GM12865 (cell line): ENCODE measurements around the gene CYP2C19.

Source experiments
- DNase-seq: peaks from one replicate; pipeline ENCODE4 v3.0.0; 2010; ENCODE audit warnings: low read depth
- H3K4me3 ChIP-seq: 2 replicates; pipeline ENCODE4 v1.5.1; 2011; ENCODE audit warnings: mild to moderate bottlenecking, low read depth, low read length, control low read depth
- CTCF ChIP-seq: IDR thresholded peaks from 2 replicates; pipeline ENCODE4 v1.5.1; 2011; ENCODE audit warnings: low read length, control low read depth, low read depth, inconsistent platforms; ENCODE audit not compliant: insufficient read depth; ENCODE audit errors: missing control alignments

CYP2C19 gene

DNA sequence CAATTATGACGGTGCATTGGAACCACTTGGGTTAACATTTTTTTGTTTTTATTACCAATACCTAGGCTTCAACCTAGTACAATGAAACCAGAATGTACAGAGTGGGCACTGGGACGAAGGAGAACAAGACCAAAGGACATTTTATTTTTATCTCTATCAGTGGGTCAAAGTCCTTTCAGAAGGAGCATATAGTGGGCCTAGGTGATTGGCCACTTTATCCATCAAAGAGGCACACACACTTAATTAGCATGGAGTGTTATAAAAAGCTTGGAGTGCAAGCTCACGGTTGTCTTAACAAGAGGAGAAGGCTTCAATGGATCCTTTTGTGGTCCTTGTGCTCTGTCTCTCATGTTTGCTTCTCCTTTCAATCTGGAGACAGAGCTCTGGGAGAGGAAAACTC is at the start of gene CYP2C19:
Gene CYP2C19 (plus strand): TSS at position 289 of the 400 bp plus-strand sequence. CDS start 25 bp downstream, at position 314.
- no peak within 1 kb of the TSS for H3K4me3 ChIP-seq
- no peak for TF ChIP-seq CTCF
- DNase-seq, result no peak

DNA sequence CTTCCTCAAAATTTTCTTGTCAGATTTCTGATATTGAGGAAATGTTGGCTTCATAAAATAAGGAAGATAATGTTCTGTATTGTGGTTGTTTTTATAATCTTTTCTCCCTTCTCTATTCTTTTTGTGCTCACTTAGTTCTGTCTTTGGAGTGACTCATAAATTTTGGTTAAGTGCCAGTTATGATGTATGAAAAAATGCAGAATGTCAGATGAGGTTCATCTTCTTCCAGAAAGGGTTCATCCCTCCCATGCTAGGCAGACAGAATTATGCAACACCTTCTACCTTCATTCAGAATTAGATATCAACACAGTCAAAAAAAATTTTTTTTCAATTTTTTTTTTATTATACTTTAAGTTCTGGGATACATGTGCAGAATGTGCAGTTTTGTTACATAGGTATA is 36.6 kb upstream of the CYP2C19 start:
- no peak for TF ChIP-seq CTCF
- H3K4me3 ChIP-seq, result no peak overlapping the region
- no peak for DNase-seq

GRCh38 chr10:94735197-94735596 is 27.3 kb upstream of the CYP2C19 start:
- no peak for TF ChIP-seq CTCF
- no peak overlapping the region for H3K4me3 ChIP-seq
- DNase-seq, result no peak

DNA sequence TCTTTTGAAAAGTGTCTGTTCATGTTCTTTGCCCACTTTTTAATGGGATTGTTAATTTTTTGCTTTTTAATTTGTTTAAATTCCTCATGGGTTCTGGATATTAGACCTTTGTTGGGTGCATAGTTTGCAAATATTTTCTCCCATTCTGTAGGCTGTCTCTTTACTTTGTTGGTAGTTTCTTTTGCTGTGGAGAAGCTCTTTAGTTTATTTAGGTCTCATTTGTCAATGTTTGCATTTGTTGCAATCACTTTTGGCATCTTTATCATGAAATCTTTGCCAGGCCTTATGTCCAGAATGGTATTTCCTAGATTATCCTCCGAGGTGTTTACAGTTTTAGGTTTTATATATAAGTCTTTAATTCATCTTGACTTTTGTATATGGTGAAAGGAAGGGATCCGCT is 23.9 kb upstream of the CYP2C19 start:
- DNase-seq, result no peak
- no peak overlapping the region for H3K4me3 ChIP-seq
- no peak for TF ChIP-seq CTCF

GRCh38 chr10:94747137-94747536 is 15.3 kb upstream of the CYP2C19 start:
- TF ChIP-seq CTCF, result no peak
- H3K4me3 ChIP-seq, result no peak overlapping the region

GRCh38 chr10:94747838-94748237 is 14.6 kb upstream of the CYP2C19 start:
- no peak overlapping the region for H3K4me3 ChIP-seq
- no peak for TF ChIP-seq CTCF
- no peak for DNase-seq

More at GRCh38 chr10:94747137-94747536, 15.3 kb upstream of the CYP2C19 start:
- no peak for DNase-seq

GRCh38 chr10:94757916-94758315 is 4.6 kb upstream of the CYP2C19 start:
- no peak for TF ChIP-seq CTCF
- H3K4me3 ChIP-seq, result no peak overlapping the region

More at GRCh38 chr10:94757916-94758315, 4.6 kb upstream of the CYP2C19 start:
- no peak for DNase-seq
